H1 (cell line): ENCODE measurements around the gene UBE2E2. TPM values are rescaled to one million over a fixed set of nuclear protein-coding genes. Genes with fewer than 3 reads are reported as not detected.
A peak's percentile ranks its signal among the peaks of the same experiment; 100 is the strongest.

ENCODE experiments used
- CTCF ChIA-PET: fragments of 300-600 bp; sonication (Branson Sonifier 250); formaldehyde crosslinking; loops from one replicate; lab custom pipeline; 2021; ENCODE audit not compliant: partially characterized antibody; lab: Charles Lee
- POLR2A ChIA-PET: fragments of 300-600 bp; sonication (Branson Sonifier 250); formaldehyde crosslinking; loops from one replicate; lab custom pipeline; 2021; ENCODE audit warnings: inconsistent platforms; ENCODE audit not compliant: partially characterized antibody; lab: Charles Lee
- DNase-seq, 2 experiments: peaks; one replicate each; pipeline versions ENCODE4 v3.0.0 to v3.0.0-alpha.2; 2010 to 2022; ENCODE audit warnings: low spot score in 2 of 2, low read depth in 1 of 2, mixed read lengths in 1 of 2
- FAIRE-seq: peaks from 2 replicates; lab custom pipeline; 2011; peaks lifted over from hg19 to GRCh38; lab: Jason Lieb, UNC
- H2AFZ ChIP-seq: 2 replicates; pipeline ENCODE4 v1.8.1; 2012; ENCODE audit warnings: low read length, inconsistent platforms
- H2AK5ac ChIP-seq: 2 replicates; pipeline ENCODE4 v1.6.1; 2013; ENCODE audit warnings: low read depth, low read length
- H2BK120ac ChIP-seq: replicated peaks from 2 replicates; pipeline ENCODE3; 2013; ENCODE audit warnings: low read depth, low read length, inconsistent platforms
- H2BK12ac ChIP-seq: 2 replicates; pipeline ENCODE4 v1.6.1; 2013; ENCODE audit warnings: low read depth, low read length
- H2BK15ac ChIP-seq: 2 replicates; pipeline ENCODE4 v1.6.1; 2013; ENCODE audit warnings: low read length
- H2BK20ac ChIP-seq: 2 replicates; pipeline ENCODE4 v1.6.1; 2013; ENCODE audit warnings: low read length
- H2BK5ac ChIP-seq: 2 replicates; pipeline ENCODE4 v1.6.1; 2013; ENCODE audit warnings: low read depth, low read length
- H3K14ac ChIP-seq: 2 replicates; pipeline ENCODE4 v1.6.1; 2013; ENCODE audit warnings: inconsistent platforms; ENCODE audit not compliant: insufficient read length
- H3K18ac ChIP-seq: 2 replicates; pipeline ENCODE4 v1.6.1; 2013; ENCODE audit warnings: low read length; ENCODE audit errors: extremely low read depth
- H3K23ac ChIP-seq: 2 replicates; pipeline ENCODE4 v1.6.1; 2013; ENCODE audit warnings: inconsistent platforms; ENCODE audit not compliant: insufficient read length
- H3K23me2 ChIP-seq: 2 replicates; pipeline ENCODE4 v1.6.1; 2013; ENCODE audit warnings: low read depth, low read length
- H3K27ac ChIP-seq: 2 replicates; pipeline ENCODE4 v1.6.1; 2011; ENCODE audit warnings: low read depth, low read length, inconsistent platforms
- H3K27me3 ChIP-seq, 4 experiments: replicated peaks in 1 of 4; 1 replicate in 1 of 4; 2 replicates in 3 of 4; pipeline versions ENCODE4 v1.6.1 to v1.8.1; 2011 to 2013; ENCODE audit warnings: low read length in 3 of 4, mild to moderate bottlenecking in 3 of 4, inconsistent platforms in 2 of 4, mixed read lengths in 2 of 4, moderate library complexity in 1 of 4; ENCODE audit not compliant: control insufficient read depth in 3 of 4, insufficient read depth in 3 of 4; ENCODE audit errors: extremely low read depth in 1 of 4
- H3K36me3 ChIP-seq, 4 experiments: 2 replicates each; pipeline versions ENCODE4 v1.6.1 to v1.8.1; 2011 to 2013; ENCODE audit warnings: mild to moderate bottlenecking in 4 of 4, low read length in 3 of 4, moderate library complexity in 2 of 4, control low read depth in 1 of 4, inconsistent platforms in 1 of 4; ENCODE audit not compliant: insufficient read depth in 4 of 4, control insufficient read depth in 2 of 4
- H3K4ac ChIP-seq: replicated peaks from 2 replicates; pipeline ENCODE3; 2013; ENCODE audit warnings: low read length, low read depth, mixed read lengths, inconsistent platforms; ENCODE audit not compliant: insufficient read length
- H3K4me1 ChIP-seq, 4 experiments: replicated peaks in 1 of 4; 1 replicate in 1 of 4; 2 replicates in 3 of 4; pipeline versions ENCODE4 v1.6.1 to v1.8.1; 2011 to 2013; ENCODE audit warnings: low read length in 3 of 4, inconsistent platforms in 2 of 4, mixed read lengths in 1 of 4; ENCODE audit not compliant: insufficient read depth in 4 of 4, control insufficient read depth in 3 of 4
- H3K4me2 ChIP-seq, 2 experiments: 2 replicates each; pipeline versions ENCODE4 v1.6.1 to v1.8.1; 2011 to 2013; ENCODE audit warnings: low read depth in 2 of 2, low read length in 2 of 2, control low read depth in 1 of 2, inconsistent platforms in 1 of 2, mild to moderate bottlenecking in 1 of 2; ENCODE audit not compliant: insufficient read depth in 1 of 2
- H3K4me3 ChIP-seq, 4 experiments: fragments of 200-600, 300-600 bp in 1 of 4; sonication (generic), shearing (Covaris generic), sonication (Bioruptor Twin) in 1 of 4; 2 replicates each; pipeline versions ENCODE4 v1.5.1 to v1.8.1; 2011 to 2016; ENCODE audit warnings: low read length in 4 of 4, low read depth in 3 of 4, control low read depth in 2 of 4, inconsistent platforms in 2 of 4, mild to moderate bottlenecking in 2 of 4, mixed read lengths in 1 of 4, moderate library complexity in 1 of 4; ENCODE audit not compliant: insufficient read depth in 2 of 4; ENCODE audit errors: extremely low read depth in 1 of 4
- H3K56ac ChIP-seq: replicated peaks from 2 replicates; pipeline ENCODE3; 2013; ENCODE audit warnings: low read depth, mild to moderate bottlenecking, mixed read lengths, low read length, inconsistent platforms; ENCODE audit not compliant: insufficient read length
- H3K79me1 ChIP-seq: 2 replicates; pipeline ENCODE4 v1.6.1; 2013; ENCODE audit warnings: low read depth, low read length, control low read depth
- H3K79me2 ChIP-seq, 2 experiments: 2 replicates each; pipeline versions ENCODE4 v1.6.1 to v1.8.1; 2012 to 2013; ENCODE audit warnings: low read length in 2 of 2, mild to moderate bottlenecking in 2 of 2, inconsistent platforms in 1 of 2; ENCODE audit not compliant: insufficient read depth in 2 of 2, control insufficient read depth in 1 of 2
- H3K9ac ChIP-seq, 4 experiments: replicated peaks in 1 of 4; 1 replicate in 1 of 4; 2 replicates in 3 of 4; pipeline versions ENCODE4 v1.6.1 to v1.8.1; 2011 to 2013; ENCODE audit warnings: low read depth in 3 of 4, low read length in 3 of 4, control low read depth in 2 of 4, mild to moderate bottlenecking in 2 of 4, moderate library complexity in 2 of 4, inconsistent platforms in 1 of 4; ENCODE audit errors: extremely low read depth in 1 of 4
- H3K9me3 ChIP-seq, 2 experiments: 2 replicates each; pipeline versions ENCODE4 v1.6.1 to v1.8.1; 2012 to 2013; ENCODE audit warnings: mild to moderate bottlenecking in 2 of 2, moderate library complexity in 2 of 2, control low read depth in 1 of 2, inconsistent platforms in 1 of 2, low read depth in 1 of 2, low read length in 1 of 2, mixed read lengths in 1 of 2; ENCODE audit not compliant: insufficient read depth in 2 of 2
- H4K20me1 ChIP-seq, 2 experiments: replicated peaks in 1 of 2; 2 replicates each; pipeline versions ENCODE3 to v1.8.1; 2011 to 2013; ENCODE audit warnings: inconsistent platforms in 2 of 2, low read length in 2 of 2, mild to moderate bottlenecking in 1 of 2; ENCODE audit not compliant: insufficient read depth in 2 of 2, control insufficient read depth in 1 of 2
- H4K5ac ChIP-seq: 2 replicates; pipeline ENCODE4 v1.6.1; 2013; ENCODE audit warnings: low read length, low read depth, mixed read lengths, inconsistent platforms; ENCODE audit not compliant: insufficient read length
- H4K8ac ChIP-seq: 2 replicates; pipeline ENCODE4 v1.8.0; 2013; ENCODE audit warnings: mild to moderate bottlenecking, moderate library complexity, low read length, inconsistent platforms; ENCODE audit not compliant: insufficient read depth; ENCODE audit errors: extremely low read depth
- H4K91ac ChIP-seq: replicated peaks from 2 replicates; pipeline ENCODE3; 2013; ENCODE audit warnings: low read length, mixed read lengths, inconsistent platforms; ENCODE audit not compliant: insufficient read length
- POLR2A ChIP-seq, 2 experiments: IDR thresholded peaks; 1 replicate in 1 of 2; 2 replicates in 1 of 2; pipeline ENCODE4 v1.6.1; 2011; ENCODE audit warnings: low read depth in 2 of 2, low read length in 2 of 2, mild to moderate bottlenecking in 2 of 2; ENCODE audit errors: control extremely low read depth in 1 of 2
- WGBS, 2 experiments: shearing (Covaris generic) in 1 of 2; methylation state at CpG; one replicate each; pipeline versions ENCODE4 v1.1.6 to v1.1.7; 2013 to 2015; ENCODE audit warnings: low lambda C conversion rate in 2 of 2, mixed read lengths in 2 of 2, inconsistent platforms in 1 of 2, low coverage in 1 of 2, missing lambda C conversion rate in 1 of 2; ENCODE audit not compliant: insufficient replicate concordance in 2 of 2, insufficient coverage in 1 of 2, insufficient read length in 1 of 2; ENCODE audit errors: extremely low coverage in 1 of 2, missing lambda C conversion rate in 1 of 2; 5-methylcytosine and 5-hydroxymethylcytosine counted together
- polyA plus RNA-seq, 7 experiments: library from polyadenylated mRNA; depleted of rRNA in 3 of 7; stranded (reverse) in 5 of 7; unstranded in 2 of 7; fragments of >200 nt in 5 of 7; fragments of 200-250 nt in 2 of 7; gene quantifications; 1 replicate in 5 of 7; 2 replicates in 1 of 7; 4 replicates in 1 of 7; pipeline versions ENCODE4 v1.2.1 to v1.2.3, GENCODE V29; 2011 to 2013; ENCODE audit warnings: missing spikeins in 2 of 7, mixed read lengths in 2 of 7
- total RNA-seq: library from RNA; stranded (reverse); fragmentation: NEBNext Ultra II Directional; extraction: Animal tissue kit (Norgen Biotek cat#: 25700); gene quantifications from 2 replicates; pipeline ENCODE4 v1.2.1, GENCODE V29; 2021
- TF ChIP-seq, protein P1 (sequence below): IDR thresholded peaks from 2 replicates; pipeline ENCODE4 v1.6.1; 2011; ENCODE audit warnings: low read length, improper control_type of control experiment

UBE2E2 gene
- total and polyA plus RNA-seq, 2 of the 8 experiments (the other 6 are each of a cell fraction or from before 2014, with no cell fraction given), result 57.6 to 70.6 TPM

DNA sequence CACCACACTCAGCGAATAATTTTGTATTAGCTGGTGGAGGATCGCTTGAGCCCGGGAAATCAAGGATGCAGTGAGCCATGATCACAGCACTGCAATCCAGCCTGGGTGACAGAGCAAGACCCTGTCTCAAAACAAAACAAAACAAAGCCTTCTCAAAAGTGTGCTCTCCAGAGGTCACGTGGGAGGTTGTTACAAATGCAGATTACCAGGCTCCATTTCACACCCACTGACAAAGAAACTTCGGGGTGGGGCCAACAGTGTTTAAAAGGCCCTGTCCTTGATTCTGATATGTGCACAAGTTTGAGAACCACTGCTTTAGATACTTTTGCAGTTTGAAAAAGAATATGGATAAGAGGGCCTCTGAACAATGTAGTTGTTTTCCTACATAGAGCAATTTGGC, 80.5 kb downstream of the UBE2E2 start:
- ChIA-PET CTCF (no interaction called here), POLR2A (no interaction called here)
- H3K27ac ChIP-seq, result no peak overlapping the region
- H3K23ac ChIP-seq, result no peak overlapping the region
- peaks cover 0 to 33% of the 10 kb centered on the region in 2 experiments; a peak in 2 of 4 replicates for H3K79me2 ChIP-seq
- no peak overlapping the region for H2BK120ac ChIP-seq
- no peak overlapping the region for H4K5ac ChIP-seq
- DNase-seq (no peak), FAIRE-seq (no peak)
- H3K4me3 ChIP-seq, result no peak overlapping the region
- no peak overlapping the region for H2BK5ac ChIP-seq
- no peak overlapping the region for H2BK12ac ChIP-seq
- H3K14ac ChIP-seq, result no peak overlapping the region
- H3K18ac ChIP-seq, result no peak overlapping the region
- no peak overlapping the region for H2BK20ac ChIP-seq
- no peaks in the 10 kb centered on the region for H4K20me1 ChIP-seq
- H3K9ac ChIP-seq, result no peak overlapping the region; a peak in 1 of 7 replicates
- no peak for TF ChIP-seq POLR2A (IDR thresholded peaks at IDR 0.05; ENCODE audit: control extremely low read depth in 1 of 2, low read depth in 2 of 2, low read length in 2 of 2)
- TF ChIP-seq, protein P1, sequence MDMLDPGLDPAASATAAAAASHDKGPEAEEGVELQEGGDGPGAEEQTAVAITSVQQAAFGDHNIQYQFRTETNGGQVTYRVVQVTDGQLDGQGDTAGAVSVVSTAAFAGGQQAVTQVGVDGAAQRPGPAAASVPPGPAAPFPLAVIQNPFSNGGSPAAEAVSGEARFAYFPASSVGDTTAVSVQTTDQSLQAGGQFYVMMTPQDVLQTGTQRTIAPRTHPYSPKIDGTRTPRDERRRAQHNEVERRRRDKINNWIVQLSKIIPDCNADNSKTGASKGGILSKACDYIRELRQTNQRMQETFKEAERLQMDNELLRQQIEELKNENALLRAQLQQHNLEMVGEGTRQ, result peak; percentile 40
- no peak overlapping the region for H3K56ac ChIP-seq
- no peaks in the 10 kb centered on the region for H3K9me3 ChIP-seq
- H3K4me2 ChIP-seq, result no peak overlapping the region
- H2BK15ac ChIP-seq, result no peak overlapping the region; the same call in 1 of the 2 replicates
- no peak overlapping the region for H3K4ac ChIP-seq
- H2AK5ac ChIP-seq, result no peak overlapping the region
- H3K79me1 ChIP-seq, result 0 out of 2 replicates have a peak, but pooled peaks cover 3% of the 10 kb centered on the region
- no peak overlapping the region for H2AFZ ChIP-seq
- H4K8ac ChIP-seq, result no peak overlapping the region
- H3K36me3 ChIP-seq, result no peaks in the 10 kb centered on the region
- H3K23me2 ChIP-seq, result no peaks in the 10 kb centered on the region
- 76% methylated on average over 5 of the region's 5 CpGs; no CpG with 5 or more reads in 1 of the 2 experiments for WGBS, 2 experiments
- no peaks in the 10 kb centered on the region for H3K27me3 ChIP-seq
- H4K91ac ChIP-seq, result no peak overlapping the region
- H3K4me1 ChIP-seq, result peaks cover 0 to 4% (median 2%) of the 10 kb centered on the region in 4 experiments; a peak in 4 of 7 replicates
